22Rv1 (cell line): ENCODE data around the gene SLC44A2.

Experiments
- ZFX ChIP-seq: fragments of 450-650 bp; IDR thresholded peaks from 2 replicates; pipeline ENCODE4 v1.6.1; 2017; ENCODE audit warnings: antibody characterized with exemption, borderline replicate concordance
- TF ChIP-seq, protein P1 (sequence below): fragments of 450-650 bp; IDR thresholded peaks from 2 replicates; pipeline ENCODE4 v1.5.1; 2017; ENCODE audit warnings: mild to moderate bottlenecking

DNA sequence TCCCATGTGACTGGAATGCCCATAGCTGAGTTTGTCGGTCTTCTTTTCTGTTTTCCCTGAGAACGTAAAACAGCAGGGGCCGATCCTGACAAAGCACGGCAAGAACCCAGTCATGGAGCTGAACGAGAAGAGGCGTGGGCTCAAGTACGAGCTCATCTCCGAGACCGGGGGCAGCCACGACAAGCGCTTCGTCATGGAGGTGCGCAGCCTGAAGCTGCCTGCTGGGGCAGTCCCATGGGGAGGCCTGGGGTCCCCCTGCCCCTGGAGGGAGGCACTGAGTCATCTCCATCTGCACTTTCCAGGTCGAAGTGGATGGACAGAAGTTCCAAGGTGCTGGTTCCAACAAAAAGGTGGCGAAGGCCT lies 57.7 kb downstream of the SLC44A2 start:
- TF ChIP-seq, protein P1, sequence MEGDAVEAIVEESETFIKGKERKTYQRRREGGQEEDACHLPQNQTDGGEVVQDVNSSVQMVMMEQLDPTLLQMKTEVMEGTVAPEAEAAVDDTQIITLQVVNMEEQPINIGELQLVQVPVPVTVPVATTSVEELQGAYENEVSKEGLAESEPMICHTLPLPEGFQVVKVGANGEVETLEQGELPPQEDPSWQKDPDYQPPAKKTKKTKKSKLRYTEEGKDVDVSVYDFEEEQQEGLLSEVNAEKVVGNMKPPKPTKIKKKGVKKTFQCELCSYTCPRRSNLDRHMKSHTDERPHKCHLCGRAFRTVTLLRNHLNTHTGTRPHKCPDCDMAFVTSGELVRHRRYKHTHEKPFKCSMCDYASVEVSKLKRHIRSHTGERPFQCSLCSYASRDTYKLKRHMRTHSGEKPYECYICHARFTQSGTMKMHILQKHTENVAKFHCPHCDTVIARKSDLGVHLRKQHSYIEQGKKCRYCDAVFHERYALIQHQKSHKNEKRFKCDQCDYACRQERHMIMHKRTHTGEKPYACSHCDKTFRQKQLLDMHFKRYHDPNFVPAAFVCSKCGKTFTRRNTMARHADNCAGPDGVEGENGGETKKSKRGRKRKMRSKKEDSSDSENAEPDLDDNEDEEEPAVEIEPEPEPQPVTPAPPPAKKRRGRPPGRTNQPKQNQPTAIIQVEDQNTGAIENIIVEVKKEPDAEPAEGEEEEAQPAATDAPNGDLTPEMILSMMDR: no peak
- TF ChIP-seq ZFX: no peak
